HL-60 (cell line): ENCODE measurements around the gene EPHB2.

Experiments used
- GABPA ChIP-seq: IDR thresholded peaks from 2 replicates; pipeline ENCODE4 v1.6.1; 2012; ENCODE audit warnings: low read depth
- POLR2AphosphoS5 ChIP-seq: IDR thresholded peaks from 2 replicates; pipeline ENCODE4 v1.6.1; 2012; ENCODE audit warnings: low read depth
- SPI1 ChIP-seq: IDR thresholded peaks from 2 replicates; pipeline ENCODE4 v1.6.1; 2012; ENCODE audit warnings: low read depth, mild to moderate bottlenecking, borderline replicate concordance
- TF ChIP-seq, protein P1 (sequence below): IDR thresholded peaks from one replicate; pipeline ENCODE4 v1.5.1; 2011; ENCODE audit warnings: low read length, control low read depth, inconsistent platforms; ENCODE audit not compliant: insufficient read depth
- TF ChIP-seq, protein P2 (sequence below): IDR thresholded peaks from 2 replicates; pipeline ENCODE4 v1.6.1; 2012; ENCODE audit warnings: low read depth; ENCODE audit not compliant: insufficient replicate concordance

DNA sequence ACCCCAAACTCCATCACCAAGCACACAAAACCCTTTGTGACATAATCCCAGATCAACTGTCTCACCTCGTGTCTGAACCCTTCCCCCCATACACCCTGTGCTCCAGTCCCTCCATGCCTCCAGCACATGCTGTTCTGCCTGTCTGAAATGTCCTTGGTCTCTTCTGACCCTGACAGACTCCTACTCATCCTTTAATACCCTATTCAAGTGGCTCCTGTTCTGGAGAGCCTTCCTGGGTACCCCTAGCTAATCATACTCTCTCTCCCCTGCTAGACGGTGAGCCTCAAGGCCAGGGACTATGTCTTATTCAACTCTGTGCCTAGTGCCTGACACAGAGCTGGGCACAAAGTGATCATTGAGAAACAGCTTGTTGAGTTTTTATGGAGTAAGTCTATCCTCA, 137.1 kb downstream of the EPHB2 start:
- TF ChIP-seq, protein P1, sequence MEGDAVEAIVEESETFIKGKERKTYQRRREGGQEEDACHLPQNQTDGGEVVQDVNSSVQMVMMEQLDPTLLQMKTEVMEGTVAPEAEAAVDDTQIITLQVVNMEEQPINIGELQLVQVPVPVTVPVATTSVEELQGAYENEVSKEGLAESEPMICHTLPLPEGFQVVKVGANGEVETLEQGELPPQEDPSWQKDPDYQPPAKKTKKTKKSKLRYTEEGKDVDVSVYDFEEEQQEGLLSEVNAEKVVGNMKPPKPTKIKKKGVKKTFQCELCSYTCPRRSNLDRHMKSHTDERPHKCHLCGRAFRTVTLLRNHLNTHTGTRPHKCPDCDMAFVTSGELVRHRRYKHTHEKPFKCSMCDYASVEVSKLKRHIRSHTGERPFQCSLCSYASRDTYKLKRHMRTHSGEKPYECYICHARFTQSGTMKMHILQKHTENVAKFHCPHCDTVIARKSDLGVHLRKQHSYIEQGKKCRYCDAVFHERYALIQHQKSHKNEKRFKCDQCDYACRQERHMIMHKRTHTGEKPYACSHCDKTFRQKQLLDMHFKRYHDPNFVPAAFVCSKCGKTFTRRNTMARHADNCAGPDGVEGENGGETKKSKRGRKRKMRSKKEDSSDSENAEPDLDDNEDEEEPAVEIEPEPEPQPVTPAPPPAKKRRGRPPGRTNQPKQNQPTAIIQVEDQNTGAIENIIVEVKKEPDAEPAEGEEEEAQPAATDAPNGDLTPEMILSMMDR, result no peak
- TF ChIP-seq, protein P2, sequence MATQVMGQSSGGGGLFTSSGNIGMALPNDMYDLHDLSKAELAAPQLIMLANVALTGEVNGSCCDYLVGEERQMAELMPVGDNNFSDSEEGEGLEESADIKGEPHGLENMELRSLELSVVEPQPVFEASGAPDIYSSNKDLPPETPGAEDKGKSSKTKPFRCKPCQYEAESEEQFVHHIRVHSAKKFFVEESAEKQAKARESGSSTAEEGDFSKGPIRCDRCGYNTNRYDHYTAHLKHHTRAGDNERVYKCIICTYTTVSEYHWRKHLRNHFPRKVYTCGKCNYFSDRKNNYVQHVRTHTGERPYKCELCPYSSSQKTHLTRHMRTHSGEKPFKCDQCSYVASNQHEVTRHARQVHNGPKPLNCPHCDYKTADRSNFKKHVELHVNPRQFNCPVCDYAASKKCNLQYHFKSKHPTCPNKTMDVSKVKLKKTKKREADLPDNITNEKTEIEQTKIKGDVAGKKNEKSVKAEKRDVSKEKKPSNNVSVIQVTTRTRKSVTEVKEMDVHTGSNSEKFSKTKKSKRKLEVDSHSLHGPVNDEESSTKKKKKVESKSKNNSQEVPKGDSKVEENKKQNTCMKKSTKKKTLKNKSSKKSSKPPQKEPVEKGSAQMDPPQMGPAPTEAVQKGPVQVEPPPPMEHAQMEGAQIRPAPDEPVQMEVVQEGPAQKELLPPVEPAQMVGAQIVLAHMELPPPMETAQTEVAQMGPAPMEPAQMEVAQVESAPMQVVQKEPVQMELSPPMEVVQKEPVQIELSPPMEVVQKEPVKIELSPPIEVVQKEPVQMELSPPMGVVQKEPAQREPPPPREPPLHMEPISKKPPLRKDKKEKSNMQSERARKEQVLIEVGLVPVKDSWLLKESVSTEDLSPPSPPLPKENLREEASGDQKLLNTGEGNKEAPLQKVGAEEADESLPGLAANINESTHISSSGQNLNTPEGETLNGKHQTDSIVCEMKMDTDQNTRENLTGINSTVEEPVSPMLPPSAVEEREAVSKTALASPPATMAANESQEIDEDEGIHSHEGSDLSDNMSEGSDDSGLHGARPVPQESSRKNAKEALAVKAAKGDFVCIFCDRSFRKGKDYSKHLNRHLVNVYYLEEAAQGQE, result no peak
- no peak for TF ChIP-seq GABPA
- no peak for TF ChIP-seq POLR2AphosphoS5
- no peak for TF ChIP-seq SPI1
